Measurements from ENCODE around the gene ATP8B4. TPM values are rescaled to one million over a fixed set of nuclear protein-coding genes. Genes with fewer than 3 reads are reported as not detected.

ATP8B4 gene
- total and polyA plus RNA-seq, 10 of the 15 experiments (the other 5 are each of a cell fraction or from before 2014, with no cell fraction given) = 0.02 to 0.94 (median 0.19) TPM

DNA sequence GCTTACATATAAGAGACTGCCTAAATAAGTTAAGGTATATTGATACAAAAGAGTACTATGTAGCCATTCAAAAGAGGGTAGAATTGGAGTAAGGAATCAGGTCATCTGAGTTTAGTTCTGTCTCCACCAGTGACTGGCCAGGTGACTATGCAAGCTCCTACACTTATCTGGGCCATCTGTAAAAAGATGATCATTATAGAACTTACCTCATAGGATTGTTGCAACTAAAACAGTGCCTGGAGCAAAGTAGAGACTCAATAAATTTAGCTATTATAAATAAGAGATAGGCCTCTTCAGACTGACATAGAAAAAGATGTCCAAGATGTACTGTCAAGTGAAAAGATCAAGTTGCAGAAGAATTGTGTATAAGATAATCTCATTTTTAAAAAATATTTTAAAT, 1.7 kb upstream of the ATP8B4 start:
- ChIA-PET POLR2A (no interaction called here), SMC1A (ENCODE audit: uncharacterized antibody, unreplicated experiment) (interaction anchor here (0.7 kb wide), 1 partner anchor 10 kb away, joined by 3 read pairs; no protein-coding TSS in a partner anchor), RAD21 (ENCODE audit: unreplicated experiment) (no interaction called here), CTCF (interaction anchor here (3.7 kb wide), 1 partner anchor 24 kb away, joined by 15 read pairs; no protein-coding TSS in a partner anchor)
- FAIRE-seq (no peak), DNase-seq (ENCODE audit: low read depth, low spot score) (no peak), ATAC-seq (no peak)
- H3K27me3 ChIP-seq (replicated peaks in 1 of 2; ENCODE audit: control insufficient read depth in 2 of 2, insufficient read depth in 2 of 2, low read length in 1 of 2) = peaks cover 0 to 3% of the 10 kb centered on the region in 2 experiments; a peak in 1 of 4 replicates
- no peaks in the 10 kb centered on the region for H3K79me2 ChIP-seq (ENCODE audit: control insufficient read depth, insufficient read depth, low read length)
- H4K20me1 ChIP-seq (ENCODE audit: control insufficient read depth, insufficient read depth) = no peaks in the 10 kb centered on the region
- H3K9me3 ChIP-seq (replicated peaks; ENCODE audit: control insufficient read depth, insufficient read depth, low read length) = no peaks in the 10 kb centered on the region; the same call in 2 of the 3 replicates
- TF ChIP-seq FOS (IDR thresholded peaks at IDR 0.05; ENCODE audit: borderline replicate concordance, extremely low read depth, insufficient read length) = no peak
- no peak for TF ChIP-seq ASH2L (IDR thresholded peaks at IDR 0.05; ENCODE audit: borderline replicate concordance, low read depth)
- TF ChIP-seq SIN3A (IDR thresholded peaks at IDR 0.05; ENCODE audit: low read depth, low read length) = no peak
- TF ChIP-seq, protein P1, sequence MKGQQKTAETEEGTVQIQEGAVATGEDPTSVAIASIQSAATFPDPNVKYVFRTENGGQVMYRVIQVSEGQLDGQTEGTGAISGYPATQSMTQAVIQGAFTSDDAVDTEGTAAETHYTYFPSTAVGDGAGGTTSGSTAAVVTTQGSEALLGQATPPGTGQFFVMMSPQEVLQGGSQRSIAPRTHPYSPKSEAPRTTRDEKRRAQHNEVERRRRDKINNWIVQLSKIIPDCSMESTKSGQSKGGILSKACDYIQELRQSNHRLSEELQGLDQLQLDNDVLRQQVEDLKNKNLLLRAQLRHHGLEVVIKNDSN (IDR thresholded peaks at IDR 0.05; ENCODE audit: borderline replicate concordance, extremely low read length, insufficient read depth, low read depth, low read length) = no peak
- TF ChIP-seq, protein P2, sequence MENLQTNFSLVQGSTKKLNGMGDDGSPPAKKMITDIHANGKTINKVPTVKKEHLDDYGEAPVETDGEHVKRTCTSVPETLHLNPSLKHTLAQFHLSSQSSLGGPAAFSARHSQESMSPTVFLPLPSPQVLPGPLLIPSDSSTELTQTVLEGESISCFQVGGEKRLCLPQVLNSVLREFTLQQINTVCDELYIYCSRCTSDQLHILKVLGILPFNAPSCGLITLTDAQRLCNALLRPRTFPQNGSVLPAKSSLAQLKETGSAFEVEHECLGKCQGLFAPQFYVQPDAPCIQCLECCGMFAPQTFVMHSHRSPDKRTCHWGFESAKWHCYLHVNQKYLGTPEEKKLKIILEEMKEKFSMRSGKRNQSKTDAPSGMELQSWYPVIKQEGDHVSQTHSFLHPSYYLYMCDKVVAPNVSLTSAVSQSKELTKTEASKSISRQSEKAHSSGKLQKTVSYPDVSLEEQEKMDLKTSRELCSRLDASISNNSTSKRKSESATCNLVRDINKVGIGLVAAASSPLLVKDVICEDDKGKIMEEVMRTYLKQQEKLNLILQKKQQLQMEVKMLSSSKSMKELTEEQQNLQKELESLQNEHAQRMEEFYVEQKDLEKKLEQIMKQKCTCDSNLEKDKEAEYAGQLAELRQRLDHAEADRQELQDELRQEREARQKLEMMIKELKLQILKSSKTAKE (IDR thresholded peaks at IDR 0.05; ENCODE audit: low read depth, poor library complexity, severe bottlenecking) = no peak
- TF ChIP-seq DPF2 (IDR thresholded peaks at IDR 0.05) = no peak
- no peak for TF ChIP-seq NRF1 (conservative IDR thresholded peaks at IDR 0.05; ENCODE audit: low read depth, low read length)
- TF ChIP-seq CREM (IDR thresholded peaks at IDR 0.05; ENCODE audit: low read depth) = no peak
- TF ChIP-seq HDAC6 (IDR thresholded peaks at IDR 0.05; ENCODE audit: unreplicated experiment) = no peak
- no peak for TF ChIP-seq ETV6 (conservative IDR thresholded peaks at IDR 0.05 in 1 of 2, IDR thresholded peaks at IDR 0.05 in 1 of 2; ENCODE audit: borderline replicate concordance in 1 of 2, low read depth in 1 of 2)
- no peak overlapping the region for H3K4me3 ChIP-seq
- H3K27ac ChIP-seq (ENCODE audit: control insufficient read depth, insufficient read depth) = no peak overlapping the region
- no peaks in the 10 kb centered on the region for H3K36me3 ChIP-seq (ENCODE audit: control insufficient read depth in 2 of 2, insufficient read depth in 2 of 2, low read length in 1 of 2)
- intact Hi-C loops (cut with micrococcal nuclease; ENCODE audit: unreplicated experiment) (no loop called here), in situ Hi-C loops (cut with MboI) (no loop called here)
- no peak overlapping the region for H3K4me2 ChIP-seq (ENCODE audit: control insufficient read depth, insufficient read depth)
- H2AFZ ChIP-seq (ENCODE audit: control insufficient read depth, low read depth, low read length) = no peak overlapping the region
- no TSS peak for BruUV-seq (replicated peaks)
- no peak overlapping the region for H3K9ac ChIP-seq (ENCODE audit: control insufficient read depth, insufficient read depth, low read length)
- H3K4me1 ChIP-seq (ENCODE audit: control insufficient read depth, insufficient read depth, low read length) = no peaks in the 10 kb centered on the region

Data from GM12878 (cell line).